ENCODE data around the gene DUXA. TPM values are rescaled to one million over a fixed set of nuclear protein-coding genes. Genes with fewer than 3 reads are reported as not detected.

Gene DUXA
- total and polyA plus RNA-seq, 9 of the 15 experiments (the other 6 are each of a cell fraction or from before 2014, with no cell fraction given): not detected

DNA sequence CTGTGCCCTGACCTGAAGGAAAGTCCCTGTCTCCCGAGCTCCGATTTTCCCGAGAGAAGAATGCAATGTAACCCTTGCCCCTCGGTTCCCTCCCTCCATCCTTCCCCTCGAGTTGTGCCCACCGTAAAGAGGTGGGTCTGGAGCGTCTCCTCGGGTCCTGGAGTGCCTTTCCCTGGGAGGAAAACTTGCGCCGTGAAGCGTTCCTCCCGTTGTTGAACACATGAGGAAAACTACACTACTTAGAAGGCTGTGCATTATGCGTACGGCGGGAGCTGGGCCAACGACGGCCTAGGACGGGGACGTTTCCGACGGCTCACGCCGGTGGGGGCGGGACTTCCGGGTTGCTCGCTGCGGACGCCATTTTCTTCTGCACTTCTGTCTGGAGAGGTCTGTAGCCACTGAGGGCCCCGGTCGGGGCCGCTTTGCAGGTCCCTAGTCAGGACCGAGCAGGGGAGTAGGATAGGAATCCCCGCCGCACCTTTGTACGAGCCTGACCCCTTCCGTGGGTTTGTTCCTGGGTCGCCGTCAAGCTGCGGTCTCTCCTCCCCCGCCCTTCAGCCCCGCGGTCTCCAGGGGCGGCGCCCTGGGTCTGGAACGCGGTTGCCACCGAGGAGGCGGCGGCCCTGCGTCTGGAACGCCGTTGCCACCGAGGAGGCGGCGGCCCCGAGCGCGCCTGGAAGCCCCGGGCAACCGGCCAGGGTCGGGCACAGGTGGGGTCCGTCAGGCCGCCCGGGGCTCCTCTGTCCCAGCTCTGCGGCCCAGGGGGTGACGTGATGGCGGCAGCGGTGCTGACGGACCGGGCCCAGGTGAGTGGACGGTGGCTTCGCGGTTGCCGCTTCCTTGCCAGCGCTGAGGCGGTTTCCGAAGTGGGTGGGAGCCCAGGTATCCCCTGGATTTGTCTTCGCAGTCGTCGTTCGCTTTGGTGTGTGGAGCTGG lies 24.1 kb upstream of the DUXA start, which contains the start of gene ZNF264 (continued):
- TF ChIP-seq CLOCK (CRISPR knock-in tag; IDR thresholded peaks at IDR 0.05; ENCODE audit: borderline replicate concordance) (no peak), STAG1 (CRISPR knock-in tag; IDR thresholded peaks at IDR 0.05; ENCODE audit: borderline replicate concordance) (no peak), ELF4 (CRISPR knock-in tag; IDR thresholded peaks at IDR 0.05) (peak; percentile 42; the same call in 1 of the 2 replicates), ZBTB33 (CRISPR knock-in tag; IDR thresholded peaks at IDR 0.05) (no peak), FOXP1 (CRISPR knock-in tag; IDR thresholded peaks at IDR 0.05) (no peak), SIN3A (IDR thresholded peaks at IDR 0.05; ENCODE audit: borderline replicate concordance in 2 of 2, control insufficient read depth in 1 of 2, low read depth in 2 of 2, low read length in 2 of 2) (no peak), CBX1 (IDR thresholded peaks at IDR 0.05; ENCODE audit: low read depth) (0 out of 2 replicates have a peak, but pooled peaks have one; percentile 49), ZBTB12 (CRISPR knock-in tag; IDR thresholded peaks at IDR 0.05) (no peak), CBX5 (IDR thresholded peaks at IDR 0.05; ENCODE audit: borderline replicate concordance, low read depth) (0 out of 2 replicates have a peak, but pooled peaks have one; percentile 33), CHD2 (IDR thresholded peaks at IDR 0.05; ENCODE audit: low read depth, low read length) (no peak), HOXB6 (CRISPR knock-in tag; IDR thresholded peaks at IDR 0.05; ENCODE audit: borderline replicate concordance) (no peak)
- TF ChIP-seq, protein P1, sequence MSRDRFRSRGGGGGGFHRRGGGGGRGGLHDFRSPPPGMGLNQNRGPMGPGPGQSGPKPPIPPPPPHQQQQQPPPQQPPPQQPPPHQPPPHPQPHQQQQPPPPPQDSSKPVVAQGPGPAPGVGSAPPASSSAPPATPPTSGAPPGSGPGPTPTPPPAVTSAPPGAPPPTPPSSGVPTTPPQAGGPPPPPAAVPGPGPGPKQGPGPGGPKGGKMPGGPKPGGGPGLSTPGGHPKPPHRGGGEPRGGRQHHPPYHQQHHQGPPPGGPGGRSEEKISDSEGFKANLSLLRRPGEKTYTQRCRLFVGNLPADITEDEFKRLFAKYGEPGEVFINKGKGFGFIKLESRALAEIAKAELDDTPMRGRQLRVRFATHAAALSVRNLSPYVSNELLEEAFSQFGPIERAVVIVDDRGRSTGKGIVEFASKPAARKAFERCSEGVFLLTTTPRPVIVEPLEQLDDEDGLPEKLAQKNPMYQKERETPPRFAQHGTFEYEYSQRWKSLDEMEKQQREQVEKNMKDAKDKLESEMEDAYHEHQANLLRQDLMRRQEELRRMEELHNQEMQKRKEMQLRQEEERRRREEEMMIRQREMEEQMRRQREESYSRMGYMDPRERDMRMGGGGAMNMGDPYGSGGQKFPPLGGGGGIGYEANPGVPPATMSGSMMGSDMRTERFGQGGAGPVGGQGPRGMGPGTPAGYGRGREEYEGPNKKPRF (IDR thresholded peaks at IDR 0.05; ENCODE audit: low read depth, low read length): no peak
- TF ChIP-seq, protein P2, sequence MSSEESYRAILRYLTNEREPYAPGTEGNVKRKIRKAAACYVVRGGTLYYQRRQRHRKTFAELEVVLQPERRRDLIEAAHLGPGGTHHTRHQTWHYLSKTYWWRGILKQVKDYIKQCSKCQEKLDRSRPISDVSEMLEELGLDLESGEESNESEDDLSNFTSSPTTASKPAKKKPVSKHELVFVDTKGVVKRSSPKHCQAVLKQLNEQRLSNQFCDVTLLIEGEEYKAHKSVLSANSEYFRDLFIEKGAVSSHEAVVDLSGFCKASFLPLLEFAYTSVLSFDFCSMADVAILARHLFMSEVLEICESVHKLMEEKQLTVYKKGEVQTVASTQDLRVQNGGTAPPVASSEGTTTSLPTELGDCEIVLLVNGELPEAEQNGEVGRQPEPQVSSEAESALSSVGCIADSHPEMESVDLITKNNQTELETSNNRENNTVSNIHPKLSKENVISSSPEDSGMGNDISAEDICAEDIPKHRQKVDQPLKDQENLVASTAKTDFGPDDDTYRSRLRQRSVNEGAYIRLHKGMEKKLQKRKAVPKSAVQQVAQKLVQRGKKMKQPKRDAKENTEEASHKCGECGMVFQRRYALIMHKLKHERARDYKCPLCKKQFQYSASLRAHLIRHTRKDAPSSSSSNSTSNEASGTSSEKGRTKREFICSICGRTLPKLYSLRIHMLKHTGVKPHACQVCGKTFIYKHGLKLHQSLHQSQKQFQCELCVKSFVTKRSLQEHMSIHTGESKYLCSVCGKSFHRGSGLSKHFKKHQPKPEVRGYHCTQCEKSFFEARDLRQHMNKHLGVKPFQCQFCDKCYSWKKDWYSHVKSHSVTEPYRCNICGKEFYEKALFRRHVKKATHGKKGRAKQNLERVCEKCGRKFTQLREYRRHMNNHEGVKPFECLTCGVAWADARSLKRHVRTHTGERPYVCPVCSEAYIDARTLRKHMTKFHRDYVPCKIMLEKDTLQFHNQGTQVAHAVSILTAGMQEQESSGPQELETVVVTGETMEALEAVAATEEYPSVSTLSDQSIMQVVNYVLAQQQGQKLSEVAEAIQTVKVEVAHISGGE (CRISPR knock-in tag; IDR thresholded peaks at IDR 0.05): peak in 1 of 3 experiments; percentile 84; a peak in 2 of 6 replicates

All from K562 (cell line).